UCSD-AML1 (cell line): Measurements from ENCODE around the gene HELZ2.
"Not testable (repeated sequence)": the region's sequence is repeated elsewhere in the genome, so short reads cannot be mapped to it uniquely, and the experiment has no call there.

Experiments used
- DNase-seq: peaks from one replicate; lab custom pipeline; 2025; ENCODE audit not compliant: unreplicated experiment; lab: John Stamatoyannopoulos, UW

The HELZ2 gene

GRCh38 chr20:63565699-63566335, 8.2 kb downstream of the HELZ2 start:
- DNase-seq, result no peak

- no peak for DNase-seq
Observed at GRCh38 chr20:63565021-63565698, 8.9 kb downstream of the HELZ2 start.

- no peak for DNase-seq
Observed at GRCh38 chr20:63564036-63564810, 9.8 kb downstream of the HELZ2 start.

- no peak for DNase-seq
Observed at GRCh38 chr20:63563225-63563935, 10.7 kb downstream of the HELZ2 start.

- no peak for DNase-seq
Observed at GRCh38 chr20:63562461-63563224, 11.4 kb downstream of the HELZ2 start.

- DNase-seq, result no peak
Observed at GRCh38 chr20:63561624-63562396, 12.2 kb downstream of the HELZ2 start.

- no peak for DNase-seq
Observed at GRCh38 chr20:63560856-63561609, 13.0 kb downstream of the HELZ2 start.

- no peak for DNase-seq
Observed at GRCh38 chr20:63560333-63560805, 13.7 kb downstream of the HELZ2 start.

- DNase-seq, result not testable (repeated sequence)
Observed at GRCh38 chr20:63559485-63560332, 14.3 kb downstream of the HELZ2 start.

- no peak for DNase-seq
Observed at GRCh38 chr20:63558804-63559484, 15.1 kb downstream of the HELZ2 start.

GRCh38 chr20:63557481-63557891, 16.6 kb downstream of the HELZ2 start:
- DNase-seq, result no peak

GRCh38 chr20:63556873-63557478, 17.1 kb downstream of the HELZ2 start:
- DNase-seq, result no peak

GRCh38 chr20:63555661-63556381, 18.2 kb downstream of the HELZ2 start:
- no peak for DNase-seq

GRCh38 chr20:63554361-63555278, 19.4 kb downstream of the HELZ2 start:
- DNase-seq, result no peak

- DNase-seq, result peak; percentile 52
Observed at GRCh38 chr20:63553933-63554290, 20.1 kb downstream of the HELZ2 start, which contains the start of gene FNDC11. FNDC11 (plus strand) TSS chr20:63554159; CDS start chr20:63555664, 1,505 bp downstream.
